CD4-positive, alpha-beta T cell treated with Interleukin-17A for 1 hour (primary cell): ENCODE measurements around the gene SH2D5.

Experiments
- DNase-seq: peaks from one replicate; pipeline ENCODE4 v3.0.0-alpha.2; 2020

SH2D5 gene

DNA sequence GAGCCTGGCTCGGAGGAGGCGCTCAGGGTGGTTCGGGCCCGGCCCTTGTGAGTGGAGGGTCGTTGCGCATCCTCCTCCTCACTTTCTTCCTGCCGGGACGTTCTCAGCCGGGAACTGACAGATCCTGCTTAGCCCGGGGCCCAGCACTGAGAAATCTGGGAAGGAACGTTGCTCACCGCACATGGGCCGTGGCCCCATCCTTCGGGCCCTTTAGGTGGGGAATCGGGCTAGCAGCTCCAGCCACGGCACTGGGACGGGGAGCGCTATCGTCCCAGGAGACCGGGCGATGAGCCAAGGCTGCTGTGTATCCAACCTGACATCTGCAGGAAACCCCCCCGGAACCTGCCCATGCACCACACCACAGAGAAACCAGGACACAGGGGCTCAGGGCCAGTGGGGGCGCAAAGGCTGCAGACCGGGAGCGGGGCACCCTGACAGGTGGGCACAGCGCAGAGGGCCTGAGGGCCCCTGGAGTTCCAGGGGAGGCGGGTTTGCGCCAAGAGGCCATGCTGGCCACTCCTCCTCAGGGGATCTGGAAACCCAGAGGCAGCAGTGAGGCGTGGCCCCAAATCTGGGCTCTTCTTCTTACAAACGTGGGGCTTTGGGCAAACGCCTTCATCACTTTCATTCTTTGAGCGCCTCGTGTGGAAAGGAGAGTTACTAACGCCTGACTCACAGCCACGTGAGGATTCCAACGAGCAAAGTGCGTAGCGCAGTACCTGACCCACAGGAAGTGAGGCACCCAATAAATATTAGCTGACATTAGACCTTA, at the start of gene SH2D5:
SH2D5 (minus strand) TSS at position 116 of the 772 bp plus-strand sequence. CDS start 4,659 bp downstream, outside the sequence.
- DNase-seq = peak; percentile 77

DNA sequence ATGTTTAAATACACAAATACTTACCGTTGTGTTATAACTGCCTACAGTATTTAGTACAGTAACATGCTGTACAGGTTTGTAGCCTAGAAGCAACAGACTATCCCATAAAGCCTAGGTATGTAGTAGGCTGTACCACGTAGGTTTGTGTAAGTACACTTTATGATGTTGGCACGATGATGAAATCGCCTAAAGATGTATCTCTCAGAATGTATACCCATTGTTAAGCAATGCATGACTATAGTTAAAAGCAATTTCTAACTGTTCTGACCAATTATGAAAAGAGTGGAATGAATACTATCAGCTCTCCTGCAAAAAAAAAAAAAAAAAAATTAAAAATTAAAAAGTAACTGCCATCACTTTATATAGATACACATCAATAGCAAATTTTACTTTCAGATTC, 43.2 kb upstream of the SH2D5 start:
- no peak for DNase-seq

DNA sequence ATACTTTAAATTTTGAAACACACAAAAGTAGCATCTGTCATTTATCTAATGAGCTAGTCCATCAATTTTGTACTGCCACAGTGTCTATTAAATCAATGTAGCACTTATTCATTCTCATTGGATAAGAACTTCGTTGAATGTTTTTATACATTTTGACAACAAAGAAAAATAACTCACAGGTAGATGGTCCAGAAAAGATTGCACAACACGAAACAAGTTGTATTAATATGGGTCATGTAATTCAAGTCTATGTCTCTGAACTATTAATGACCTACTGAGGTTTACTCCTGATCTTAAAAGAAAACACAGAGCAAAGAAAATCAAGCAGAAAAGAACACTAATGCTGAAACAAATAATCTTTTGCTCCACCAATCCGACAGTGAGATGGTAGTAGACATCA, 39.3 kb upstream of the SH2D5 start:
- DNase-seq = no peak

DNA sequence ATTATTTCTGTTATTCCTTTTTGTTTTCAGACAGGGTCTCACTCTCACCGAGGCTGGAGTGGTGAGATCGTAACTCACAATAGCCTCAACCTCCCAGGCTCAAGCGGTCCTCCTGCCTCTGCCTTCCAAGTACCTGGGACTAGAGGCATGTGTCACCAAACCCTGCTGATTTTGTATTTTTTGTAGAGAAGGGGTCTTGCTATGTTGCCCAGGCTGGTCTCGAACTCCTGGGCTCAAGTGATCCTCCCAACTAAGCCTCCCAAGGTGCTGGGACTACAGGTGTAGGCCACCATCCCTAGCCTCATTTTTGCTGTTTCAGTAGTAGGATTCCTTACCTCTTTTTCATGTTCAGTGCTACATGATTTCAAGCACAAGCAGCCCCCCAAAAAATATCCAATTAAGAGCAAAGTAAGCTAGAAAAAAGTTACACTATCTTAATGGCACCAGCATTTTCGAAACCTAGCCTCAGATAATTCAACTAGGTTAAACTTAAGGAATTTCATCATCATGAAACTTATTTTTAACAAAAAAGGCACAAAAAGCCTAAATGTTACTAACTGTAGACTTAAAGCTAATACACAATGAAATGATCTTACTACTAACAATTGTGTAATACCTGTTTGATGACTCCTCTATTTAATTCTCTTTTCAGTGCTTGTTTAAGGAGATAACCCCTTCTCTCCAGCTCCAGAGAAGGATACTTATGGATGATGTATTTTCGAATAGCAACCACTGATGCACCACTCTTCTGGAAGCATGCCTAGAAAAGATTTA, 38.0 kb upstream of the SH2D5 start:
- no peak for DNase-seq

DNA sequence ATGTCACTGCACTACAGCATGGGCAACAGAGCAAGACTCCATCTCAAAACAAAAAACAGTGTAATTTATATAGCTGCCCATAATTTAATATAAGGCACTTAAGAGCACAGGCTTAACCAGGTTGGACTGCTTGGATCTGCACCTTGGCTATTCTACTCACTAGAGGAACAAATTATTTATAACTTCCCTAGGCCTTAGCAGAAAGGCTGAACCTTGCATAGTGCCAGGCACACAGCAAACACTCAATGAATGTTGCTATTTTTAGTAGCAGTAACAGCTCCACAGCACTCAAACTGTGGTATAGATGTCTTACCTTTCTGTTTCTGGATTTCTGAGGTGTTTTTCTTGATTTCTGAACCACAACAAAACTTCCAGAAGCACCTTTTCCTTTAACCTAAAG, 34.8 kb upstream of the SH2D5 start:
- no peak for DNase-seq

DNA sequence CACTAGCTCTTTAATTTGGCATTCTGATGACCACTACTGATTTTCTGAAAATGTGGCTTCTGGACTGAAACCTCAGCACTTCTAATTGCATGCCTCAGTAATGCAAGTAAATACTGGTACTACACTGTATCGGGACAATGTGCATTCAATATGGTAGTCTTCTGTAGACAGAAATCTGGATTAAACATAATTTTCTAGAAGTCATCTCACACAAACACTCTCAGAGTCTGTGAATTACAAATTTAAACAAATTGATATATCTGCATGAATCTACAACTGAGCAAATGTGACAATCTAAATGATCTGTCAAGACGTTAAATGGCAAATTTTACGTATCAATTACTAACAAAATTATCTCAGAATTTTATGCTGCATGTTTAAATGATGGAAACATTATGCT, 30.9 kb upstream of the SH2D5 start:
- DNase-seq = no peak

DNA sequence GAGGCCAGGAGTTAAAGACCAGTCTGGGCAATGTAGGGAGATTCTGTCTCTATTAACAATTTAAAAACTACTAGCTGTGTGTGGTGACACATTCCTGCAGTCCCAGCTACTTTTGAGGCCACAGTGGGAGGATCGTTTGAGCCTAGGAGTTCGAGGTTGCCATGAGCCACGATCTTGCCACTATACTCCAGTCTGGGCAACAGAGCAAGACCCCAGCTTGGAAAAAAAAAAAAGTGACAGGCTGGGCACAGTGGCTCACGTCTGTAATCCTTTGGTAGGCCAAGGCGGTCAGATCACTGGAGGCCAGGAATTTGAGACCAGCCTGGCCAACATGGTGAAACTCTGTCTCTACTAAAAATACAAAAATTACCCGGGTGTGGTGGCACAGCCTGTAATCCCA, 27.8 kb upstream of the SH2D5 start:
- no peak for DNase-seq

DNA sequence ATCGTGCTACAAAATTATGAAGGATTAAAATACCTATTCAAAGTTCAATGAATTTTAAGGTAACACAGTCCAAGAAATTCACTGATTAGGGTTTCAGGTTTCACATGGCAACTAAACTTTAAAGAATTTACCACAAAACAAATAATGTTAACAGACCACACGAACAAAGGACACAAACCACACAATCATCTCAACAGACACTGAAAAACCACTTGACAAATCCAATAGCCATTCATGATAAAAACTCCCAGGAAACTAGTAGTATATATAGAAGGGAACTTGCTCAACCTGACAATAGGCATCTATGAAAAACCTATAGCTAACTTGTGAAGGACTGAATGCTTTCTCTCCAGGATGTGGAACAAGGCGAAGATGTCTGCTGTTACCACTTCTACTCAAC, 21.1 kb upstream of the SH2D5 start:
- no peak for DNase-seq

DNA sequence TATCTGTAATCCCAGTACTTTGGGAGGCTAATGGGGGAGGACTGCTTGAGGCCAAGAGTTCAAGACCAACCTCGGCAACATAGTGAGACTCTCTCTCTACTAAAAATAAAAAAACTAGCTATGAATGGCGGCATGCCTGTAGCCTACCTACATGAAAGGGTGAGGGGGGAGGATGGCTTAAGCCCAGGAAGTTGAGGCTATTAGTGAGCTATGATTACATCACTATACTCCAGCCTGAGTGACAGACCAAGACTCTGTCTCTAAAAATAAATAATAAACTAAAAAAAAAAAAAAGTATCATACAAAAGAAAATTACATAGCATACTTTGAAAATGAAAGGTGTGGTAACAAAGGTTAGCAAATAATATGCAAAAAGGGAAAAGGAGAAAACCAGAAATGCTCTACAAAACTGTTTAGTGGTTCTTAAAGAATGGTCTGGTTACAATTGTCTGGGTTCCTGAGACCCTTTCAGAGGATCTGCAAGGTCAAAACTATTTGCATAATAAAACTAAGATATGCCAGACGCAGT, 19.0 kb upstream of the SH2D5 start:
- DNase-seq = no peak

DNA sequence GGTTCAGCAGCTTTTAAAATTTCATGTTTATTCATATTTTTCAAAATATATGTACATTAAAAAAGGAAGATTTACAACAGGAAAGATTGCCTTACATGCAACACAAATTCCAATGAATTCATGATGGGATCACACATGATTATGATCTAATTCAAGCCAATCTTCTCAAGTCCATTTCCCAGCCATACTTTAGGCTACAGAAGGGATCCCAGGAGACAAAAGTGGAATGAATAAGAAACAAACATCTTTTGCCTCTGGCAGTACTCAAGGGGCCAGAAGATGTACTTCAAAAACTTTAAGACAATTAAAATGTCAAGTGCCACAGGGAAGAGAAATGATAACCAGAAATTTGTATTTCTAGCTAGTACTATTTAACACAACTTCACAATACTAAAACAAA, 10.2 kb upstream of the SH2D5 start:
- no peak for DNase-seq

DNA sequence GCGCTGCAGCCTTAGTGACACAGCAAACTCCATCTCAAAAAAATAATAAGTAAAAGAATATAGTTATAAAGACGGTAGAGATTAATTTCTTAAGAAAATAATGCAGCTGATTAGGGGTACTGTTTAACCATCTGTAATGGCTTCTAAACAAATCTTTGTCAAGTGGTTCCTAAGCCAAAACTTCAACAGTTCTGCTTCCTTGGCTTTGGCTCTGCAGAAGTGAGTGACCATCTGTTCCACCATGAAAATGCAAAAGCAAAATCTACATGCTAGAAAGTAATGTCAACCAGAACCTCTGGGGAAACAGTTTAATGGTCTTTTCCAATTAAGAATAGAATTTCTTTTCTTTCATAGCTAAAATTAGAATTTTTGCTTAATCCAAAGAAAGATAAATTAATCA, 8.3 kb upstream of the SH2D5 start:
- DNase-seq = no peak

DNA sequence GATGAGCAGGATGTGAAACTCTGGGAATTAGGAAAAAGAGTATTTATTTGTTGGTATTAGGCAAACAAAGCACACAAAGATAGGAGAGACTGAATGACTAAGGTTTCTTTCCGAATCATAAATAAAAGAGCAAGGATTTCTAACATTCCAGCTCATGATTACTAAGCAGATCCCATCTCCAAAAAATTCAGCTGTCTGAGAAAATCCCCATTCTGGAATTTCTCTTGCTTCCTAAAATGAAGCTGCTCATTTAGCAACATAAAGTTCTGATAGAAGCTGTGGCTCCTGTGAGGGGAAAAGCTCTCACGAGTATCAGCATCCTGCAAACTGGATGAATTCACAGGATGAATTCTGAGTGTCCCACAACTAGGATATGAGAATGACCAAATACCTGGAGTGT, 6.7 kb upstream of the SH2D5 start:
- no peak for DNase-seq

DNA sequence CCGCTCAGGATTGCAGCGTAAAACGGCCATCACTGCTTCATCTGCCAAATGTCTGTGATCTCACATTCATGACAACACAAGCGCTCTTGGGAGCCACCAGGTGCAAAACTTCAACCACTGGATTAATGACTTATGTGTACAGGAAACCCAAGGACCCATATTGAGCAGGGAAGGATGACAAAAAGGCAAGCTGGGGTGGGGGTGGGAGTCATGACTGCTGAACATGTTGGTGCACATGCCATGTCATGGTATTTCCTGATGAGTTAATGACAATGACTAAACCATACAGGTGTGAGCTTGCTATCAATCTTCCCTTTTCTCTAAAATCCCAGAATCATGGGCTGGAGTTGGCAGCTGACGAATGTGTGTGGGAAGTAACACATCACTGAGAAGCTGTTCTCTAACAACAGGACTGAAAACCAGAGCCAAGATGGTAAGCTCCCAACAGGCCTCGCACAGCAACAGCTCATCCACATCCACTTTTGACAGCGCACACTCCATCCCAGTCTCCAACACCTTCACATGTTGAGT, 3.1 kb upstream of the SH2D5 start:
- no peak for DNase-seq

DNA sequence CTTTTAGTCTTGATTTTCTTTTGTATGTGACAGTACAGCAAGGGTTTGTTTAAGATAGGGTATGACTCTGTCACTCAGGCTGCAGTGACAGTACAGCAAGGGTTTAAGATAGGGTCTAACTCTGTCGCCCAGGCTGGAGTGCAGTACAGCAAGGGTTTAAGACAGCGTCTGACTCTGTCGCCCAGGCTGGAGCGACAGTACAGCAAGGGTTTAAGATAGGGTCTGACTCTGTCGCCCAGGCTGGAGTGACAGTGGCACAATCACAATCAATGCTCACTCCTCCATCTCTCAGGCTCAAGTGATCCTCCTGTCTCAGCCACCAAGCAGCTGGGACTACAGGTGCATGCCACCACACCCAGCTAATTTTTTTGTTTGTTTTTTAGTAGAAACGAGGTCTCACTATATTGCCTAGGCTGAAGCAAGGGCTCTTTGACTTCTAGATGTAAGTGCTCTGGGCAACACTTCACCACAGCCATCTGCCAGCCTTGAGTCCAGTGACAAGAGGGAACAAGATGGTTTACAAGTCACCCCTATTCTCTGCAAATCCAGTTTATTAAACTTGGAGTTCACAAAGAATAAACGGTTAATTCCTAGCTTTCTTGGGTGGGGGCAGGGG, 965 bp upstream of the SH2D5 start:
- no peak for DNase-seq

DNA sequence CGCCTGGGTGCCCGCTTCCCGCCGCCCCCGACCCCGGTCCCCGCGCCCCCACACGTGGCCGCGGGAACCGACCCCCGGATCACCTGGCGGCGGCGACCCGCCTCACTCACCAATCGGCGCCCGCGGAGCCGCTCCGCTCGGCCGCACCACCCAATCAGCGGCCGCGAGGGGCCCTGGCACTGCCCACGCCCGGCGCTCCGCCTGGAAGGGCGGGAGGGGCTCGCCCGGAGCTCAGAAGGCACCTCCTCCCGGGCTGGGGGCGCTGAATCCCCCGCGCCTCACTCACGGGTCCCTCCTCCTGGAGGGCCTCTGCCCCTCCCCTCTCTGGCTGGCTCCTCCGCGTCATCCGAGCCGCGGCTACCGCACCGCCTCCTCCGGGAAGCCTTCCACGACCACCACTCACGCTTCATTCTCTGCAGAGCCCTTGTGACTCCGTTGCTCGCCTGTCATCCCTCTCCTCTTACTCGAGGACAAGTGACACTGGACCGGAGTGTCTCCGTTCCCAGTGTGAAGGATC, 374 bp downstream of the SH2D5 start:
- DNase-seq = peak; percentile 65

DNA sequence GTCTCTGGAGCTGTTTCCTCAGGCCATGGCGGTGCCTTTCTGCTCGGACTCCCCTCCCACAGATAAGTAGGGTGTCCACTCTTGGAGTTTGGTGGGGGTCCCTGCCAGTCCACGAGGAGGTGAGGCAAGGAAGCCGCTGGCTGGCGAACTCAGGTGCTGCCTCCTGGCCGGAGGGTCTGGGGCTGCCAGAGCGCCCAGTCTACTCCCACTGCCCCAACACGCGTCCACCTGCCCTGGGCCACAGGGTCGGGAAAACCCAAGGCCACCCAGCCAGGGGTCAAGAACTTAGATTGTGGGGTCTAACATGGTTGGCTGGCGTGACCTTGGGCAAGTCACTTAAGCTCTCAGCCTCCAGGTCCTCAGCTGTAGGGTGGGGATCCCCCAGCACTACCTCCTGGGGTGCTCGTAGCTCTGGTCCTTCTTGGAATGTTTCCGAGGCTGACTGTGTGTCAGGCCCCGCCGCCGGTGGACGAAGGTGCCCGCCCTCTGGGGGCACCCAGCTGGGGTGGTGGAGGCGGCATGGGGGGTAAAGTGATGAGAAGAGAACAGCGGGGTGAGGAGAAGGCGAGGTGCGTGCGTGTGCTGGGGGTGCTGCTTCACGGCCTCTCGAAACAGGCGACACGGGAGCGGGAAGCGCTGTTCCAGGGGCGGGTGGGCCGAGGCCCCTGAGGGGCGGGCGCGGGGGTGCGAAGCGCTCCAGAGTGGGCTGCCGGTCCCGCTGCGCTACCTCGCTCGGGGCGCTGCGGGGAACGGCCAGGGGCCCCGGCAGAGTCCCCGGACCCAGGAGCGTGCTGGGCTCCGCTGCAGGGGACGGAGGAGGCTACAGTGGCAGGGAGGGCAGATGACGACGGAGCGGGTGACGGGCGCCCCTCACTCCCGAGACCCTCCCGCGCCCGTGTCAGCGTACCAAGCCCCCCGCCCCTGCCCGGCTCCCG, 1.2 kb downstream of the SH2D5 start:
- no peak for DNase-seq

DNA sequence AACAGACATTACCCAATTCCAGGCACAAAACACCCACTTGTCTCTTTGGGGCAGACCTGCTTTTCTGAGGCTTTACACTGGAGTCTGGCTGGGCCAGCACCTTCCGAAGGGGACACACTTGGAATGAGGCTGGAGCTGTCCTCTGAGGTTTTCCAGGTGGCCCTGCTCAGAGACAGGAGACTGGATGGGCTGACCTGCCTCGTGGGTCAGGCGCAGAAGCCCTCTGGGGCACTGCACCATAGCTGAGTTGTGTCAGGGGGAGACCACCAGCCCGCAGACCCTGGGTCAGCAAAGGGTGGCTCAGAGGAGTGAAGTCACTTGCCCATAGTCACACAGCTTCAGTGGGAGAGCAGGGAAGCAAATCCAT, 1.8 kb downstream of the SH2D5 start:
- no peak for DNase-seq

DNA sequence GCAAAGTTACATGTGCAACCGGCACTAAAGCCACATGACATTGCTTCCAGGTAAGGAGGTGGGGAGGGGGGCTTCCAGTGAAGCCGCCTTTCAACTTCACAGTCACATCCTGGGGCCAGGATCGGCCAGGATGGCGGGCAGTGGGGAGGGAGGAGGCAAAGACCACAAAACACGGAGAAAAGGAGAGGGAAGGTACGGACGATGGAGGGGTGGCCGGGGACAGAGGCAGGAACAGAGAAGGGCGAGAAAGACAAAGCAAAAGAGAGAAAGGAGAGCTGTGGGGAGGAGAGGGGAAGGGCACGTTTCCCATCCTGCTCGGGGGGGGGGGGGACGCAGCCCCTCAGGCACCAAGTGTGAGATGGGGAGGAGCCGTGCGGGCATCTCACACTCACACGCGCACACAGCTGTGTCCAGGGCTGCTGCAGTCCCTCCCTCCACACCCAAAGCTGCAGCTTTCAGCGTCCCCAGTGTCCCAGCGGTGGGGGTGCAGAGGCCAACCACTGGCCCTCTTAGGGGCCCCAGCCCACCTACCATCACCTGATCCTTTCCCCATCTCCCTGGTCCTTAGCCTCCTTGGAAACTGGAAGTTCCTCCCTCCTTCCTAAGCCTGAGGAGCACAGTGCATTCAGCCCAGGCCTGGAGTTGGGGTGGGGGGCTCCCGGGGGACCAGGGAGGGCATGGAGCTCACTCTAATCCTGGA, 2.4 kb downstream of the SH2D5 start:
- DNase-seq = no peak

DNA sequence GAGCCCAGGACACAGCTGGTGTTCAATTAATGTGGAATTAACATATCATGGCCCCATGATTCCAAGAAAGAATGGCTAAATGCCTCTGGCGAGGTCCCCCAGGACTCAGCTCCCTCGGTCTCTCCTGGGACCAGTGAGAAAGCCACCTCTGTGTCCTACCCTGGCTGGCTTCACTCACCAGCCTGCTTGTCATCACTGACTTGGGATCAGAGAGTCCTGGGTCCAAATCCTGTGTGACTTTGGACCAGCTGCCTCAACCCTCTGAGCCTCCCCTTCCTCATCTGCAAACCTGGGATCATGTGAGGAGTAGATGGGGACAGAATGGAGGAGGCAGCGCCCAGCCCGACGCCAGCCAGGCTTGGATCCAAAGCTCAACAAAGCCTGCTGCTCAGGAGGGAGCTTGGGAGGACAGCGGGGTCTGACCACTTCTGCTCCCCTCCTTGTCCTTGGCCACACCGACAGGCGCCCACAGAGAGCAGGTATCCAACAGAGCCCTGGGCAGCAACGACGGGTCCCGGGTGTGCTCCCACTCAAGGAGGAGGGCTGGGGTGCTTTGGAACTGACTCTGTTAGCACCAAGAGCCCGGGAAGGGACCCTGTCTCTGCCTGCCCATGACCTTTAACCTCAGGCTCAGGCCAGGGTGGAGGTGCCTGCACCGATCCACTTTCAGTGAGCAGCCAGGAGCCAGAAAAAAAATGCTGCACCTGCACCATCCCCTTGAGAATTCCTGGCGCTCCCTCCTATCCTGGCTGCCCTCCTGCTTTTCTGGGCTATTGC, 3.2 kb downstream of the SH2D5 start:
- no peak for DNase-seq

DNA sequence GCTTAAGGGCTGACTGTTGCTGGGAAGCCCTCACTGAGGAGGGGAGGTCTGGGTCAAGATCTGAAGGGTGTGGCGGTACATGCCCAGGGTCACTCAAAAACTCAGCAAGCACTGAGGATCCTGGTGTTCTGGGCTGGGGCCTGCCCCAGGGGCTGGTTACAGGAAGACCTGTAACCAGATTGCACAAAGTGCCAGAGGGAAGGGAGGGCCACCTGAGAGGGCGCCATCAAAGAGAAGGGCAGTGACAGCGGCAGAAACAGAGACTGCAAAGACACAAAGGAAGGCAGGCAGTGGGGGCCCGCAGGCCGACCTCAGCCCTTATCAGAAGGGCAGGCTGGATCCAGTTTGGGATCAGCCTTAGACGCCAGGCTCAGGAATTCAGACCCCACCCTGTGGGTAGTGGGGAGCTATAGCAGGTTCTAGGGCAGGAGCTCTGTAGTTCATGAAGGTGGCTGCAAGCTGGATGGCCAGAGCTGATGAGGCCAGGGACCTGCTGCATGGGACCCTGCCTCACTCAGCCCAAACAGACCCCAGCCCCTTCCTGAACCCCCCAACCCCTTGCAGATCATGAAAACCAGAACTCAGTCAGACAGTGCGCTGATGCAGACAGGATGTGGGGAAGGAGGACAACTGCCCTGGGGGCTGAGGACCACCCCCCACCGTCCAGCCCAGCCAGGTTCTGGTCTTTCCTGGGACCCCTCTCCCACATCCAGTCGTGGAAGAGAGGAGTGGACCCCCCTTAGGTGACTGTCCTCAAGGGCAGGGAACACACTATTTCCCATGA, 3.9 kb downstream of the SH2D5 start:
- DNase-seq = no peak
